ENCODE results near the gene LDB2. TPM values are rescaled to one million over a fixed set of nuclear protein-coding genes. Genes with fewer than 3 reads are reported as not detected.

Gene LDB2
- total and polyA plus RNA-seq, 4 donors, result 41.7 to 88.2 (median 61.9) TPM

DNA sequence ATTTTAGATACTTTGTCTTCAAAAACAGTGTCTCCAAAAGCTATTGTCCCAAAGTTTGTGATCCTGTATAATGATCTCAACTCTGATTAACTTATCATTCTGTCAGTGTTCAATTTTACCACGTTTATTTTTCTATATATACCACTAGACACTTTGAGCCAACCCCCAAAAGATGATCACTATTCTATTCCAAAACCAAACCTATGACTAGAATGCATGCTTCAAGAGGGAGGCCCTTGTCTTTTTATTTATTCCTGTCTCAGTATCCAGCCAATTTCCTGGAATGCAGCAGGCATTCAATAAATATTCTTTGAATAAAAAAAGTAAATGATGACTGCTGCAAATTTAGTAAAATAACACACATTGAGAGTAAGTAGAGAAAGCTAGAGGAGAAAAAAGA, 275.6 kb downstream of the LDB2 start:
- Histone ChIP-seq H3K9me3 (ENCODE audit: control insufficient read depth, insufficient read depth, low read length) (no peaks in the 10 kb centered on the region), H3K27me3 (ENCODE audit: control insufficient read depth, insufficient read depth, low read length) (no peaks in the 10 kb centered on the region), H3K36me3 (ENCODE audit: control insufficient read depth, insufficient read depth, low read length) (no peaks in the 10 kb centered on the region), H3K27ac (ENCODE audit: low read depth, low read length) (no peak overlapping the region), H3K4me3 (ENCODE audit: low read depth, low read length) (no peak overlapping the region), H3K4me1 (ENCODE audit: control insufficient read depth, insufficient read depth, low read length) (no peaks in the 10 kb centered on the region)
- 80% methylated on average over 1 of the region's 1 CpG for WGBS (ENCODE audit: insufficient coverage)
- no peak for DNase-seq (ENCODE audit: low read depth in 4 of 6, low spot score in 6 of 6)

DNA sequence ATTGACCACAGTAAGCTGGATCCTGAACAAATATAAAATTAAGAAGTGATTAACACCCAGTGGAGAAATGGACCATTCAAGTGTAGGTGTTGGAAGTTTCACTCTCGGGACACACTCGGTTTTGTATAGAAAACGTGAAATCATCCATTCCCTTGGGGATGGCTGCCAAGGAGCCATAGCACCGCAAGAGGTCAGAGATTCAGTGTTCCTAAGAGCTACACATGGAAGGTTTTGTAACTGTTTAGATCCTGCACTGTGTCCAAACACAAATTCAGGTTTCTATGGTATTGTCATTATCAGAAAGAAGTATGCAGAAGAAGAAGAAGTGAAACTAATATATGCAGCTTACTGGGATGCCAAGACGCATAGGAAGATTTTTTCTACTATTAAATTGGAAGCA, 281.0 kb downstream of the LDB2 start:
- 23% methylated on average over 4 of the region's 5 CpGs for WGBS (ENCODE audit: insufficient coverage)
- no peak for DNase-seq (ENCODE audit: low read depth in 4 of 6, low spot score in 6 of 6)

DNA sequence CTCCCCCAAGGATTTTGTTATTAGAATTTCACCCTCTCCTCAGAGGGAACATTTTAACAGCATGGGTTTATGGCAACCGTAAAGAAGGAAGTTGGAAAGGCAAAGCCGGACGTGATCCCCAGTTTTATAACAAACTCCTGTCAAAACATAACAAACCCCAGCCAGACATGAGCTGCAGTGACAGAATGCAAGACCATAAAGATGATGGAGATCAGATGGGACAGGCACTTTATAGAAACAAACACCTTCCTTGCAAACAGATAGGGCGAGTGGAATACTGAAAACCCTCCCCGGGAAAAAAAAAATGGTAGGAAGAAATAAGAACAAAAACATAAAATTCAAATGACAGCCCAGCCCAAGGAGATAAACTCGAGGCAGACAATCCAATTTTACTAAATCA, 281.4 kb downstream of the LDB2 start:
- peak in 1 of 6 donors; percentile 35 for DNase-seq (ENCODE audit: low read depth in 4 of 6, low spot score in 6 of 6)
- no peaks in the 10 kb centered on the region for H3K36me3 ChIP-seq (ENCODE audit: control insufficient read depth, insufficient read depth, low read length)
- WGBS (ENCODE audit: insufficient coverage), result no CpG with 5 or more reads among the region's 6 CpGs

More for the DNA sequence above, 281.0 kb downstream of the LDB2 start:
- Histone ChIP-seq H3K4me3 (ENCODE audit: low read depth, low read length) (no peak overlapping the region), H3K27me3 (ENCODE audit: control insufficient read depth, insufficient read depth, low read length) (no peaks in the 10 kb centered on the region), H3K27ac (ENCODE audit: low read depth, low read length) (no peak overlapping the region), H3K36me3 (ENCODE audit: control insufficient read depth, insufficient read depth, low read length) (no peaks in the 10 kb centered on the region), H3K9me3 (ENCODE audit: control insufficient read depth, insufficient read depth, low read length) (no peaks in the 10 kb centered on the region), H3K4me1 (ENCODE audit: control insufficient read depth, insufficient read depth, low read length) (no peaks in the 10 kb centered on the region)

DNA sequence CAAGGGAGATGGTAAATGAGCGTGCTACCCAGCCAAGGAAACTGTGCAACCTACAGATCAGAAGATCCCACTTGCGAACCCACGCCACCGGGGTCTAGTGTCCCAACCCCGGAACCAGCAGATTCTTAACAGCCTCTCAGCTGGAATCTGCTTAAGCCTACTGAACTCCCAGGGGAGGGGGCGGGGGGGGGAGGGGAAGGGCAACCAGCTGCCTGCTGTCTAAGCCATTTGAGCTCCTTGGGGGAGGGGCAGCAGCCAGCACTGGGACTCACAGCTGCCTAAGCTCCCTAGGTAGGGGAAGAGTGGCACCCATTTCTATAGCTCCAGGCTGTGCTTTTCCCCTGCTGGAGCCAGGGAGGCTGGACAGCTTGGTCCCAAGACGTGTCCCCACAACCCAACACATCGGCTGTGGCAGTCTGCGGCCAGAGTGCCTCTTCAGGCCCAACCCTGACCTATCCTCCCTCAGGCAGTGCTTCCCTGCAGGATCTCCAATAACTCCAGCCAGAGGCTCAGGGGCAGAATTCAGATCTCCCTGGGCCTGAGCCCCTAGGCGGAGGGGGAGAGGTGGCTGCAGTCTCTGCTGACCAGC, 289.2 kb downstream of the LDB2 start:
- Histone ChIP-seq H3K9me3 (ENCODE audit: control insufficient read depth, insufficient read depth, low read length) (no peaks in the 10 kb centered on the region), H3K36me3 (ENCODE audit: control insufficient read depth, insufficient read depth, low read length) (no peaks in the 10 kb centered on the region), H3K4me1 (ENCODE audit: control insufficient read depth, insufficient read depth, low read length) (no peaks in the 10 kb centered on the region), H3K4me3 (ENCODE audit: low read depth, low read length) (no peak overlapping the region), H3K27me3 (ENCODE audit: control insufficient read depth, insufficient read depth, low read length) (no peaks in the 10 kb centered on the region), H3K27ac (ENCODE audit: low read depth, low read length) (no peak overlapping the region)
- WGBS (ENCODE audit: insufficient coverage), result 97% methylated on average over 4 of the region's 10 CpGs
- DNase-seq (ENCODE audit: low read depth in 4 of 6, low spot score in 6 of 6), result no peak

More for the DNA sequence above, 281.4 kb downstream of the LDB2 start:
- H3K27ac ChIP-seq (ENCODE audit: low read depth, low read length), result no peak overlapping the region
- H3K4me3 ChIP-seq (ENCODE audit: low read depth, low read length), result no peak overlapping the region
- no peaks in the 10 kb centered on the region for H3K9me3 ChIP-seq (ENCODE audit: control insufficient read depth, insufficient read depth, low read length)
- H3K27me3 ChIP-seq (ENCODE audit: control insufficient read depth, insufficient read depth, low read length), result no peaks in the 10 kb centered on the region
- no peaks in the 10 kb centered on the region for H3K4me1 ChIP-seq (ENCODE audit: control insufficient read depth, insufficient read depth, low read length)

DNA sequence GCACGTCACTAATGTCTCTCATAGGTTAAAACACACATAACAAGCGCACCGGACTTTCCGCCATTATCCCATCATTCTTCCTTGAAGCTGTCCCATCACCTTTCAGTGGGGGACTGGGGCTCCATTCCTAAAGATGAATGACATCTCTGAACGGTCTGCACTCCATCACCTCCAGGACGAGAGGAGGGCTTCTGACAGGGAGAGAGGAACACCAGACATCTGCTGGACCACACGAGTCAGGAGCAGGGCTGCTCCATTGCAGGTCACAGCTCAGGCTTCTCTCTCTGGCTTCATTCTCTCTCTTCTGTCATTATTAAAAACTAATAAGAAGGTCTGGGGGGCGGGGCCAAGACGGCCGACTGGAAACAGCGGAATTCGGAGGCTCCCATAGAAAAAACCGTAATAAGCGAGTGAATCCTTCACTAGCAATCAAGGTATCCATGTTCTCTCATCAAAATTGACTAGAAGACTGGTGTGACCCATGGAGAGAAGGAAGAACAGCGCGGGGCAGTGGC, 289.8 kb downstream of the LDB2 start:
- Histone ChIP-seq H3K9me3 (ENCODE audit: control insufficient read depth, insufficient read depth, low read length) (no peaks in the 10 kb centered on the region), H3K4me1 (ENCODE audit: control insufficient read depth, insufficient read depth, low read length) (no peaks in the 10 kb centered on the region), H3K4me3 (ENCODE audit: low read depth, low read length) (no peak overlapping the region), H3K36me3 (ENCODE audit: control insufficient read depth, insufficient read depth, low read length) (no peaks in the 10 kb centered on the region), H3K27ac (ENCODE audit: low read depth, low read length) (no peak overlapping the region), H3K27me3 (ENCODE audit: control insufficient read depth, insufficient read depth, low read length) (no peaks in the 10 kb centered on the region)
- WGBS (ENCODE audit: insufficient coverage), result 90% methylated on average over 4 of the region's 16 CpGs
- no peak for DNase-seq (ENCODE audit: low read depth in 4 of 6, low spot score in 6 of 6)

DNA sequence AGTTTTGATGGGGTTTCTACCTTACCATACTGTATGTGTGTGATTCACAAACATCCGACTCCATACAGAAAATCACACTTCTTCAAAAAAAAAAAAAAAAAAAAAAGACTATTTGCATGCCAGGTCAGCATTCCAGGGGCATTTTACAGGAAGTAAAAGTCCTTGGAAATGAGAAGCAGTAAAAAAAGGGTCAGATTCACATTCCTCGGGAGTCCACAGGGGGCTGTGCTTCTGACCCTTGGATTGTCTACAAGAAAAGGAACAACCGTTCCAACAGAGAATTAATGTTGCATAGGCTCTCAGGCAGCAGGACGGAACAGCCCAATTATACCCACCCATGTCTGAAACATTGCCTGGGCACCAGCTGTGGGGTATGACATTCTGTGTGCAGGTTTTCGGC, 290.3 kb downstream of the LDB2 start:
- H3K36me3 ChIP-seq (ENCODE audit: control insufficient read depth, insufficient read depth, low read length), result no peaks in the 10 kb centered on the region
- DNase-seq (ENCODE audit: low read depth in 4 of 6, low spot score in 6 of 6), result no peak
- H3K27ac ChIP-seq (ENCODE audit: low read depth, low read length), result no peak overlapping the region
- no peak overlapping the region for H3K4me3 ChIP-seq (ENCODE audit: low read depth, low read length)
- 64% methylated on average over 2 of the region's 5 CpGs for WGBS (ENCODE audit: insufficient coverage)
- H3K9me3 ChIP-seq (ENCODE audit: control insufficient read depth, insufficient read depth, low read length), result no peaks in the 10 kb centered on the region
- H3K4me1 ChIP-seq (ENCODE audit: control insufficient read depth, insufficient read depth, low read length), result no peaks in the 10 kb centered on the region
- no peaks in the 10 kb centered on the region for H3K27me3 ChIP-seq (ENCODE audit: control insufficient read depth, insufficient read depth, low read length)

DNA sequence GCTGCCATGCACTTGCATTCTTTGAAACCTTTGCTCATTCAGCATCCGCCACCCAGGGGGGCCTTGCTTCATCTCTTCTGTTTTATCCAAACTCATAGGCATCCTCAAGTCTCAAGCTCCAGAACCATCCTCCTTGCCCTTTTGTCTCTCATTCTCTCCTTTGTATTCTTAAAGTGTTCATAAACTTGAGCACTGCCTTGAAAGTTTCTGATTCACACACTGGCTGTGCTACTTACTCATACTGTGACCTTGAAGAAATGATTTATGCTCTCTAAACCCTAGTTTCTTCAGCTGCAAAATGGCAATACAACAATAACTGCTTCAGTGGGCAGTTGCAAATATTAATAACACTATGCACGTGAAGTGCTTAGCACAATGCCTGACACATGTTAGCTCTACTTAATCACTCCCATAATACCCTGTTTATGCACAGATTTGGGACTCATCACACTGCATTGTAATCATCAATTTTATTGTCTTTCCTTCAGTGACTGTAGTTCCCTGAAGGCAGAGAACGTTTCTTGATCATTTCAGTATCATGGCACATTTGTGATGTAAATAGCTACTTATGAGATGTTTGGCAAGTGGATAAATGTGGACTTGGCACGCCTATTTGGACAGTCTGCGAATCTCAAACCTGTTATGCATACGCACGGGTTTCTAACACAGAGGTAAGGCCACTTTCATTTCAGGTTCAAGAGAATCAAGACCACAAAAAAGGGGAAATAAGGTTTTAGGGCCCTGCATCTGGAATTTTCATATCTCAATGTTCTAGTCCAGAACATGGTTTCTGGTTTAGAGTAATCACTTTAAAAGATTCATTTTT, 291.0 kb downstream of the LDB2 start:
- 94% methylated on average over 4 of the region's 7 CpGs for WGBS (ENCODE audit: insufficient coverage)
- Histone ChIP-seq H3K36me3 (ENCODE audit: control insufficient read depth, insufficient read depth, low read length) (no peaks in the 10 kb centered on the region), H3K4me1 (ENCODE audit: control insufficient read depth, insufficient read depth, low read length) (no peaks in the 10 kb centered on the region), H3K27me3 (ENCODE audit: control insufficient read depth, insufficient read depth, low read length) (no peaks in the 10 kb centered on the region), H3K4me3 (ENCODE audit: low read depth, low read length) (no peak overlapping the region), H3K9me3 (ENCODE audit: control insufficient read depth, insufficient read depth, low read length) (no peaks in the 10 kb centered on the region), H3K27ac (ENCODE audit: low read depth, low read length) (no peak overlapping the region)
- DNase-seq (ENCODE audit: low read depth in 4 of 6, low spot score in 6 of 6), result peak in 1 of 6 donors; percentile 79

DNA sequence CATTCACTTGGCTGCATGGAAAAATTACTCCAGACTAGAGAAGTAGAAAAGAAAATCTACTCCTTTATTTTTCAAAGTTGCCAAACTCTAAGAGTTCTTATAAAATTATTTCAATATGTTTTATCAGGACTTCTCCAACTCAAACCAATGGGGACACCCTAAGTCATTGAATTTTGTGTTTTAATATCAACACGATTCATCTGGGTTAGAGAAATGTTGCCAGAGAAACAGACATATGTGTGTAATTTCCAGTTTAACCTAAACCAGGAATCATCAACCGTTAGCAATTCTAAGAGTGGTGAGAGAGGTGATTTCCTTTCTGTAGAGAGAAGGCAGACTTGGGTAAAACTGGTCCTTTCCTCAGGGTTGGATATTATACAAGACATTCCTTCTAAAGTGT, 291.8 kb downstream of the LDB2 start:
- no peaks in the 10 kb centered on the region for H3K27me3 ChIP-seq (ENCODE audit: control insufficient read depth, insufficient read depth, low read length)
- no peaks in the 10 kb centered on the region for H3K36me3 ChIP-seq (ENCODE audit: control insufficient read depth, insufficient read depth, low read length)
- DNase-seq (ENCODE audit: low read depth in 4 of 6, low spot score in 6 of 6), result no peak
- WGBS (ENCODE audit: insufficient coverage), result no CpG with 5 or more reads among the region's 2 CpGs
- H3K4me3 ChIP-seq (ENCODE audit: low read depth, low read length), result no peak overlapping the region
- no peaks in the 10 kb centered on the region for H3K4me1 ChIP-seq (ENCODE audit: control insufficient read depth, insufficient read depth, low read length)
- no peaks in the 10 kb centered on the region for H3K9me3 ChIP-seq (ENCODE audit: control insufficient read depth, insufficient read depth, low read length)
- no peak overlapping the region for H3K27ac ChIP-seq (ENCODE audit: low read depth, low read length)

DNA sequence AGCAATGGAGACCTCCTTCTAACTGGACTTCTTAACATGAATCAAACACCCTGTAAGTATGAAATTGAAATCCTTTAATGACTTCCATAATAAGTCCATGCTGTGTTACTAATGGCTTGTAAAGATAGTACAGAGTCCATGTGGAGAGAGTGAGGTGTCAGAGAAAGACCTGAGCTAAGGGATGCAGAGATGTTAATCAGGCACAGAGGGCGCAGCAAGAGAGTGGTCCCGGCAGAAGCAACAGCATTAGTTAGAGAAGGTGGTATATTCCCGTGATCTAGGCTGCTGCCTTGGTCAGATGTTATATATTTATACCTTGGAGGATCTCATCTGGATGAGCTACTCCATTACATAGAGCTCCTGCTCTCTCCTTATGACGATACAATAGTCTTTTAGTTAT, 295.3 kb downstream of the LDB2 start:
- Histone ChIP-seq H3K9me3 (ENCODE audit: control insufficient read depth, insufficient read depth, low read length) (no peaks in the 10 kb centered on the region), H3K27ac (ENCODE audit: low read depth, low read length) (no peak overlapping the region), H3K4me1 (ENCODE audit: control insufficient read depth, insufficient read depth, low read length) (peaks cover 2% of the 10 kb centered on the region), H3K4me3 (ENCODE audit: low read depth, low read length) (no peak overlapping the region), H3K27me3 (ENCODE audit: control insufficient read depth, insufficient read depth, low read length) (no peaks in the 10 kb centered on the region), H3K36me3 (ENCODE audit: control insufficient read depth, insufficient read depth, low read length) (no peaks in the 10 kb centered on the region)
- no peak for DNase-seq (ENCODE audit: low read depth in 4 of 6, low spot score in 6 of 6)
- 60% methylated on average over 1 of the region's 4 CpGs for WGBS (ENCODE audit: insufficient coverage)
